ENCODE results near the gene RAD21L1. TPM values are rescaled to one million over a fixed set of nuclear protein-coding genes. Genes with fewer than 3 reads are reported as not detected.

Gene RAD21L1
- total and polyA plus RNA-seq, 4 donors: not detected

GRCh38 chr20:1296117-1296610 is 70.3 kb downstream of the RAD21L1 start (continued):
- no peak for TF ChIP-seq REST (IDR thresholded peaks at IDR 0.05)

- Histone ChIP-seq H3K4me1 (ENCODE audit: control insufficient read depth in 4 of 4, insufficient read depth in 4 of 4, low read length in 3 of 4) (no peaks in the 10 kb centered on the region), H3K27me3 (ENCODE audit: control insufficient read depth in 4 of 4, insufficient read depth in 4 of 4, low read length in 3 of 4) (no peaks in the 10 kb centered on the region), H3K36me3 (ENCODE audit: control insufficient read depth in 4 of 4, insufficient read depth in 3 of 4, low read depth in 1 of 4, low read length in 3 of 4) (no peaks in the 10 kb centered on the region), H3K4me3 (ENCODE audit: low read depth in 1 of 3, low read length in 3 of 3) (no peak overlapping the region), H3K9ac (ENCODE audit: low read depth in 1 of 2, low read length in 2 of 2) (no peak overlapping the region), H3K9me3 (ENCODE audit: control insufficient read depth in 4 of 4, low read length in 3 of 4) (no peaks in the 10 kb centered on the region), H3K27ac (ENCODE audit: low read depth in 1 of 2, low read length in 2 of 2) (no peak overlapping the region)
- no peak for TF ChIP-seq HNF4G (IDR thresholded peaks at IDR 0.05)
- TF ChIP-seq, protein P1, sequence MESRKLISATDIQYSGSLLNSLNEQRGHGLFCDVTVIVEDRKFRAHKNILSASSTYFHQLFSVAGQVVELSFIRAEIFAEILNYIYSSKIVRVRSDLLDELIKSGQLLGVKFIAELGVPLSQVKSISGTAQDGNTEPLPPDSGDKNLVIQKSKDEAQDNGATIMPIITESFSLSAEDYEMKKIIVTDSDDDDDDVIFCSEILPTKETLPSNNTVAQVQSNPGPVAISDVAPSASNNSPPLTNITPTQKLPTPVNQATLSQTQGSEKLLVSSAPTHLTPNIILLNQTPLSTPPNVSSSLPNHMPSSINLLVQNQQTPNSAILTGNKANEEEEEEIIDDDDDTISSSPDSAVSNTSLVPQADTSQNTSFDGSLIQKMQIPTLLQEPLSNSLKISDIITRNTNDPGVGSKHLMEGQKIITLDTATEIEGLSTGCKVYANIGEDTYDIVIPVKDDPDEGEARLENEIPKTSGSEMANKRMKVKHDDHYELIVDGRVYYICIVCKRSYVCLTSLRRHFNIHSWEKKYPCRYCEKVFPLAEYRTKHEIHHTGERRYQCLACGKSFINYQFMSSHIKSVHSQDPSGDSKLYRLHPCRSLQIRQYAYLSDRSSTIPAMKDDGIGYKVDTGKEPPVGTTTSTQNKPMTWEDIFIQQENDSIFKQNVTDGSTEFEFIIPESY (IDR thresholded peaks at IDR 0.05): no peak
- TF ChIP-seq RAD21 (IDR thresholded peaks at IDR 0.05): no peak
- TF ChIP-seq, protein P2, sequence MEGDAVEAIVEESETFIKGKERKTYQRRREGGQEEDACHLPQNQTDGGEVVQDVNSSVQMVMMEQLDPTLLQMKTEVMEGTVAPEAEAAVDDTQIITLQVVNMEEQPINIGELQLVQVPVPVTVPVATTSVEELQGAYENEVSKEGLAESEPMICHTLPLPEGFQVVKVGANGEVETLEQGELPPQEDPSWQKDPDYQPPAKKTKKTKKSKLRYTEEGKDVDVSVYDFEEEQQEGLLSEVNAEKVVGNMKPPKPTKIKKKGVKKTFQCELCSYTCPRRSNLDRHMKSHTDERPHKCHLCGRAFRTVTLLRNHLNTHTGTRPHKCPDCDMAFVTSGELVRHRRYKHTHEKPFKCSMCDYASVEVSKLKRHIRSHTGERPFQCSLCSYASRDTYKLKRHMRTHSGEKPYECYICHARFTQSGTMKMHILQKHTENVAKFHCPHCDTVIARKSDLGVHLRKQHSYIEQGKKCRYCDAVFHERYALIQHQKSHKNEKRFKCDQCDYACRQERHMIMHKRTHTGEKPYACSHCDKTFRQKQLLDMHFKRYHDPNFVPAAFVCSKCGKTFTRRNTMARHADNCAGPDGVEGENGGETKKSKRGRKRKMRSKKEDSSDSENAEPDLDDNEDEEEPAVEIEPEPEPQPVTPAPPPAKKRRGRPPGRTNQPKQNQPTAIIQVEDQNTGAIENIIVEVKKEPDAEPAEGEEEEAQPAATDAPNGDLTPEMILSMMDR (IDR thresholded peaks at IDR 0.05; ENCODE audit: low read depth, low read length, missing input control): no peak
- no peak for TF ChIP-seq YY1 (IDR thresholded peaks at IDR 0.05)
- no peak for DNase-seq (ENCODE audit: low spot score)
- WGBS: 91% methylated on average over 14 of the region's 14 CpGs
Observed at GRCh38 chr20:1296922-1297321, 71.1 kb downstream of the RAD21L1 start.

DNA sequence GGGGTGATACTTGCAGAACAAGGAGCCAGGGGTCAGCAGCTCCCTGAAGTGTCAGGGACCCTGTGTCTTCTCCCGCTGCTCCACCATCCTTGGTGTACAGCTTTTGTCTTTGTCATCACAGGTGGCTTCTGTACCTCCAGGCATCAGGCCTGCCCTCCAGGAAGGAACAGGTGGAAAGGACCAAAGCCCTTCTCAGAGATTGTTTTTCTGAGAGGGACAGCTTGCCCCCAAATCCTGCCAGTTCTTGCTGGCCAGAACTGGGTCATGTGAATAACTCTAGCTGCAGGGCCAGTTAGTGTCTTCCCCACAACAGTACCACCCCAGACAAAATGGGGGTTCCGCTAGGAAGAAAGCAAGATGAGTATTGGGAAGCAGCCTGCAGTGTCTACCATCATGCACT is 71.6 kb downstream of the RAD21L1 start:
- Histone ChIP-seq H3K4me1 (ENCODE audit: control insufficient read depth in 4 of 4, insufficient read depth in 4 of 4, low read length in 3 of 4) (no peaks in the 10 kb centered on the region), H3K36me3 (ENCODE audit: control insufficient read depth in 4 of 4, insufficient read depth in 3 of 4, low read depth in 1 of 4, low read length in 3 of 4) (no peaks in the 10 kb centered on the region), H3K9me3 (ENCODE audit: control insufficient read depth in 4 of 4, low read length in 3 of 4) (no peaks in the 10 kb centered on the region), H3K4me3 (ENCODE audit: low read depth in 1 of 3, low read length in 3 of 3) (no peak overlapping the region), H3K9ac (ENCODE audit: low read depth in 1 of 2, low read length in 2 of 2) (no peak overlapping the region), H3K27me3 (ENCODE audit: control insufficient read depth in 4 of 4, insufficient read depth in 4 of 4, low read length in 3 of 4) (no peaks in the 10 kb centered on the region), H3K27ac (ENCODE audit: low read depth in 1 of 2, low read length in 2 of 2) (no peak overlapping the region)
- WGBS: 99% methylated on average over 2 of the region's 2 CpGs
- DNase-seq (ENCODE audit: low spot score): no peak
- TF ChIP-seq, protein P1 (IDR thresholded peaks at IDR 0.05): no peak
- TF ChIP-seq HNF4A (conservative IDR thresholded peaks at IDR 0.05) (no peak), RXRA (IDR thresholded peaks at IDR 0.05) (no peak), NR2F2 (IDR thresholded peaks at IDR 0.05) (no peak), EGR1 (IDR thresholded peaks at IDR 0.05; ENCODE audit: low read depth in 2 of 2) (no peak), SP1 (IDR thresholded peaks at IDR 0.05) (no peak)
- TF ChIP-seq, protein P3, sequence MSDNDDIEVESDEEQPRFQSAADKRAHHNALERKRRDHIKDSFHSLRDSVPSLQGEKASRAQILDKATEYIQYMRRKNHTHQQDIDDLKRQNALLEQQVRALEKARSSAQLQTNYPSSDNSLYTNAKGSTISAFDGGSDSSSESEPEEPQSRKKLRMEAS (IDR thresholded peaks at IDR 0.05): no peak
- TF ChIP-seq, protein P2 (IDR thresholded peaks at IDR 0.05; ENCODE audit: low read depth, low read length, missing input control): no peak

Measured in liver (tissue), 9 donors.